GM04504 (cell line): Measurements from ENCODE around the gene PSAPL1.

Experiments used
- DNase-seq: peaks from one replicate; pipeline ENCODE4 v3.0.0-alpha.2; 2012; ENCODE audit warnings: low read depth

The PSAPL1 gene

GRCh38 chr4:7430965-7431695 lies 3.6 kb downstream of the PSAPL1 start:
- no peak for DNase-seq

- no peak for DNase-seq
Measured at GRCh38 chr4:7430368-7430964, 4.3 kb downstream of the PSAPL1 start.

GRCh38 chr4:7429601-7430078 lies 5.1 kb downstream of the PSAPL1 start:
- DNase-seq, result no peak

- no peak for DNase-seq
Measured at GRCh38 chr4:7429069-7429416, 5.7 kb downstream of the PSAPL1 start.

GRCh38 chr4:7428261-7429068 lies 6.3 kb downstream of the PSAPL1 start:
- DNase-seq, result no peak

- no peak for DNase-seq
Measured at GRCh38 chr4:7427831-7428260, 6.9 kb downstream of the PSAPL1 start.

GRCh38 chr4:7427361-7427760 lies 7.4 kb downstream of the PSAPL1 start:
- no peak for DNase-seq

- DNase-seq, result no peak
Measured at GRCh38 chr4:7426525-7427171, 8.1 kb downstream of the PSAPL1 start.

GRCh38 chr4:7425591-7426468 lies 8.9 kb downstream of the PSAPL1 start:
- DNase-seq, result no peak

- no peak for DNase-seq
Measured at GRCh38 chr4:7425124-7425523, 9.6 kb downstream of the PSAPL1 start.

GRCh38 chr4:7424553-7425111 lies 10.1 kb downstream of the PSAPL1 start:
- DNase-seq, result no peak

GRCh38 chr4:7423801-7424552 lies 10.8 kb downstream of the PSAPL1 start:
- no peak for DNase-seq

GRCh38 chr4:7423391-7423790 lies 11.3 kb downstream of the PSAPL1 start:
- no peak for DNase-seq

- DNase-seq, result no peak
Measured at GRCh38 chr4:7422898-7423180, 11.9 kb downstream of the PSAPL1 start.

GRCh38 chr4:7422151-7422897 lies 12.4 kb downstream of the PSAPL1 start:
- no peak for DNase-seq

GRCh38 chr4:7421356-7422150 lies 13.2 kb downstream of the PSAPL1 start:
- no peak for DNase-seq

GRCh38 chr4:7420661-7421040 lies 14.1 kb downstream of the PSAPL1 start:
- no peak for DNase-seq

GRCh38 chr4:7419961-7420660 lies 14.6 kb downstream of the PSAPL1 start:
- no peak for DNase-seq
